SHP77 (cell line): ENCODE data around the gene SASH1.
A peak's percentile ranks its signal among the peaks of the same experiment; 100 is the strongest.

Source experiments
- DNase-seq, 2 experiments: peaks; one replicate each; lab custom pipeline; 2025; lab: John Stamatoyannopoulos, UW

Gene SASH1

GRCh38 chr6:148432462-148433195 lies 90.0 kb downstream of the SASH1 start:
- DNase-seq, result no peak

GRCh38 chr6:148435386-148435785 lies 92.7 kb downstream of the SASH1 start:
- no peak for DNase-seq

GRCh38 chr6:148436466-148436865 lies 93.8 kb downstream of the SASH1 start:
- no peak for DNase-seq

GRCh38 chr6:148438632-148439031 lies 96.0 kb downstream of the SASH1 start:
- DNase-seq, result no peak

GRCh38 chr6:148440016-148440415 lies 97.4 kb downstream of the SASH1 start:
- peak; percentile 62 to 71 for DNase-seq

- peak; percentile 57 to 78 for DNase-seq
Measured at GRCh38 chr6:148440877-148441453, 98.3 kb downstream of the SASH1 start.

GRCh38 chr6:148441454-148441911 lies 98.8 kb downstream of the SASH1 start:
- DNase-seq, result peak in 1 of 2 experiments; percentile 43

- no peak for DNase-seq
Measured at GRCh38 chr6:148443798-148444560, 101.3 kb downstream of the SASH1 start.

- no peak for DNase-seq
Measured at GRCh38 chr6:148445116-148445515, 102.5 kb downstream of the SASH1 start.

GRCh38 chr6:148445620-148446019 lies 103.0 kb downstream of the SASH1 start:
- no peak for DNase-seq

- no peak for DNase-seq
Measured at GRCh38 chr6:148446681-148447080, 104.0 kb downstream of the SASH1 start.

- no peak for DNase-seq
Measured at GRCh38 chr6:148447521-148448230, 105.0 kb downstream of the SASH1 start.

- DNase-seq, result no peak
Measured at GRCh38 chr6:148448369-148449012, 105.9 kb downstream of the SASH1 start.

GRCh38 chr6:148450866-148451265 lies 108.2 kb downstream of the SASH1 start:
- DNase-seq, result no peak

GRCh38 chr6:148451690-148452089 lies 109.1 kb downstream of the SASH1 start:
- no peak for DNase-seq

- DNase-seq, result peak in 1 of 2 experiments; percentile 40
Measured at GRCh38 chr6:148452876-148453275, 110.2 kb downstream of the SASH1 start.

- DNase-seq, result no peak
Measured at GRCh38 chr6:148453906-148454305, 111.3 kb downstream of the SASH1 start.

- no peak for DNase-seq
Measured at GRCh38 chr6:148455225-148455624, 112.6 kb downstream of the SASH1 start.

- DNase-seq, result no peak
Measured at GRCh38 chr6:148455674-148456558, 113.3 kb downstream of the SASH1 start.

- DNase-seq, result no peak
Measured at GRCh38 chr6:148457137-148457842, 114.7 kb downstream of the SASH1 start.
